ENCODE measurements around the gene PQBP1.
"Not testable (repeated sequence)": the region's sequence is repeated elsewhere in the genome, so short reads cannot be mapped to it uniquely, and the experiment has no call there.

PQBP1 gene

GRCh38 chrX:48897625-48898306 lies at the start of gene PQBP1, which contains the start of gene TIMM17B:
TSS of gene PQBP1 (plus strand) at chrX:48897930. CDS start at chrX:48898510, 580 bp downstream.
TSS of gene TIMM17B (minus strand) at chrX:48897768. CDS start at chrX:48897749, 19 bp downstream.
- DNase-seq (ENCODE audit: low read depth, low spot score) = peak; percentile 96

- no peak for DNase-seq (ENCODE audit: low read depth, low spot score)
Measured at GRCh38 chrX:48848847-48849246, 48.9 kb upstream of the PQBP1 start.

- DNase-seq (ENCODE audit: low read depth, low spot score) = no peak
Measured at GRCh38 chrX:48852857-48853256, 44.9 kb upstream of the PQBP1 start.

GRCh38 chrX:48853494-48853893 lies 44.2 kb upstream of the PQBP1 start:
- DNase-seq (ENCODE audit: low read depth, low spot score) = not testable (repeated sequence)

- not testable (repeated sequence) for DNase-seq (ENCODE audit: low read depth, low spot score)
Measured at GRCh38 chrX:48854121-48854804, 43.5 kb upstream of the PQBP1 start.

GRCh38 chrX:48854898-48855297 lies 42.8 kb upstream of the PQBP1 start:
- DNase-seq (ENCODE audit: low read depth, low spot score) = no peak

GRCh38 chrX:48864210-48864609 lies 33.5 kb upstream of the PQBP1 start:
- peak; percentile 37 for DNase-seq (ENCODE audit: low read depth, low spot score)

GRCh38 chrX:48872017-48872416 lies 25.7 kb upstream of the PQBP1 start:
- not testable (repeated sequence) for DNase-seq (ENCODE audit: low read depth, low spot score)

- DNase-seq (ENCODE audit: low read depth, low spot score) = not testable (repeated sequence)
Measured at GRCh38 chrX:48876944-48877343, 20.8 kb upstream of the PQBP1 start.

GRCh38 chrX:48883729-48884128 lies 14.0 kb upstream of the PQBP1 start:
- DNase-seq (ENCODE audit: low read depth, low spot score) = no peak

- not testable (repeated sequence) for DNase-seq (ENCODE audit: low read depth, low spot score)
Measured at GRCh38 chrX:48886586-48886985, 11.1 kb upstream of the PQBP1 start.

- no peak for DNase-seq (ENCODE audit: low read depth, low spot score)
Measured at GRCh38 chrX:48890296-48890925, 7.3 kb upstream of the PQBP1 start.

GRCh38 chrX:48890934-48891401 lies 6.8 kb upstream of the PQBP1 start:
- no peak for DNase-seq (ENCODE audit: low read depth, low spot score)

- peak; percentile 90 for DNase-seq (ENCODE audit: low read depth, low spot score)
Measured at GRCh38 chrX:48891402-48892288, 6.1 kb upstream of the PQBP1 start.

GRCh38 chrX:48892896-48893295 lies 4.8 kb upstream of the PQBP1 start:
- DNase-seq (ENCODE audit: low read depth, low spot score) = no peak

GRCh38 chrX:48893556-48894348 lies 4.0 kb upstream of the PQBP1 start:
- DNase-seq (ENCODE audit: low read depth, low spot score) = no peak

- DNase-seq (ENCODE audit: low read depth, low spot score) = no peak
Measured at GRCh38 chrX:48894891-48895290, 2.8 kb upstream of the PQBP1 start.

GRCh38 chrX:48896611-48897011 lies 1.1 kb upstream of the PQBP1 start:
- DNase-seq (ENCODE audit: low read depth, low spot score) = peak; percentile 32

- DNase-seq (ENCODE audit: low read depth, low spot score) = peak; percentile 85
Measured at GRCh38 chrX:48897157-48897624, 539 bp upstream of the PQBP1 start.

- no peak for DNase-seq (ENCODE audit: low read depth, low spot score)
Measured at GRCh38 chrX:48899078-48899410, 1.3 kb downstream of the PQBP1 start.

GRCh38 chrX:48901069-48901468 lies 3.3 kb downstream of the PQBP1 start:
- no peak for DNase-seq (ENCODE audit: low read depth, low spot score)

Measured in astrocyte of the hippocampus (primary cell).